GM21786 (cell line): Measurements from ENCODE around the gene TSPAN4.

Experiments
- ATAC-seq: cut with Tn5 transposase; IDR thresholded peaks from one replicate; pipeline ENCODE4 v1.9.1; 2021; ENCODE audit not compliant: unreplicated experiment

The TSPAN4 gene

DNA sequence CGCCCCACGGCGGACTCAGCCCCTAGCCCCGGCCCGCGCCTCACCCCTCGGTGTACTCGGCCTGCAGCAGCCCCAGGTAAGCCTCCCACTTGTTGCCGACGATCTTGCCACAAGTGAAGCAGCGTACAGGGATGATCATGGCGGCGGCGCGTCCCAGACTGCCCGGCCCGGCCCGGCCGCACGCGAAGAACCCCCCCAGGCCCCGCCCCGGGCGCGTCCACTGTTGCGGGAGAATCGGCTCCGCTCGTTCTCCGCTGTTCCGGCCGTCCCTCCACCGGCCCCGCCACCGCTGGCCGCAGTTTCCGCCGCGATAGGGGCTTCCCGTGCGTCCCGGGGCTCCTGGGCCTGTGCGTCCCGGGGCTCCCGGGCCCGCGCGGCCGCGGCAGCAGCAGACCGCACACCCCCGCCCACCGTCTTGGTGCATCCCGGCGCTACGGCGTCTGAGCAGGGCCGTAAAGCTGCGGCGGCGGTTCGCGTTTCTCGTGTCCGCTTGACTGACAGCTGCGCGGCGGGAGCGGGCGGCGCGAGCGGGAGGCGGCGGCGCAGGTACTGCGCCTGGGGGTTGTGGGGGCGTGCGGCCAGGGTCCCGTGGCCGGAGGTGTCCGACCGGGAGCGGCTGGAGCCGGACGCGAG, at the start of gene TSPAN4, which contains the start of gene POLR2L:
Gene TSPAN4 (plus strand): TSS at position 483 of the 633 bp plus-strand sequence. CDS start 7,453 bp downstream, outside the sequence.
Gene POLR2L (minus strand): TSS at position 160 of the 633 bp plus-strand sequence. CDS start 21 bp downstream, at position 139.
- peak; percentile 60 for ATAC-seq

DNA sequence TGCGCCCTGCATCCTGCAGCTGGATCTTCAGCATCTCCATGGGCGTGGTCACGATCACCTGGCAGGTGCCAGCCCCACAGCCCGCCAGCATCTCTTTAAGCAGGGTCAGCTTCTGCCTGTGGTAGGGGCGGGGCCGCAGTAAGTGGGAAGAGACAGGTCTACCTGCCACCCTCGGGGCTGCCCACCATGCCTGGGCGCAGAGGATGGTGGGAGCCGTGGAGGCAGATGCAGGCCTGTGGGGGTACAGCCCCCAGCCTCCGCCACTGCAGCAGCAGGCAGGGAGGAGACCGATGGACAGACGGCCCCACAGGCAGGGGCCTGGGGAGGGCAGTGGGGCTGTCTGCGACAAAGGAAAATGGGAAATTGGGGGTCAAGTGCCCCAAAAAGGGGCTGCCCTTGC, 49.8 kb upstream of the TSPAN4 start:
- ATAC-seq = no peak

DNA sequence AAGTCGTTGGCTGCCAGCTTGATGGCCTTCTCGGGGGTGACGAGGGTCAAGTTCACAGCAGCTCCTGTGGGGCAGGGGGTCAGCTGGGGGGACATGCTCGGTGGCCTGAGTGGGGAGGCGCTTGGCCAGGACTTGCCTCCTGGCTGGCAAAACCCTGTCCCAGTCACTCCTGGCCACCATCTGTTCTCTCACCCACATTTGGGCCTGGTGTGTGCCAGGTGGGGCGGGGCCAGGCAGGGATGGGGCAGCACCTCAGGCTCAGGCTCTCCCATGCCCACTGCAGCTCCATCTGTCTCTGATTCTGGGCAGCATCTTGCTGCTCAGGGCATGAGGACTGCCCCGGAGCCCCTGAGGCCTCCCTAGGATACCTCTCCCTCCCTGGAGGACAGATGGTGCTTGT, 49.1 kb upstream of the TSPAN4 start:
- no peak for ATAC-seq

- no peak for ATAC-seq
These were observed 48.5 kb upstream of the TSPAN4 start for GRCh38 chr11:794013-794765.

DNA sequence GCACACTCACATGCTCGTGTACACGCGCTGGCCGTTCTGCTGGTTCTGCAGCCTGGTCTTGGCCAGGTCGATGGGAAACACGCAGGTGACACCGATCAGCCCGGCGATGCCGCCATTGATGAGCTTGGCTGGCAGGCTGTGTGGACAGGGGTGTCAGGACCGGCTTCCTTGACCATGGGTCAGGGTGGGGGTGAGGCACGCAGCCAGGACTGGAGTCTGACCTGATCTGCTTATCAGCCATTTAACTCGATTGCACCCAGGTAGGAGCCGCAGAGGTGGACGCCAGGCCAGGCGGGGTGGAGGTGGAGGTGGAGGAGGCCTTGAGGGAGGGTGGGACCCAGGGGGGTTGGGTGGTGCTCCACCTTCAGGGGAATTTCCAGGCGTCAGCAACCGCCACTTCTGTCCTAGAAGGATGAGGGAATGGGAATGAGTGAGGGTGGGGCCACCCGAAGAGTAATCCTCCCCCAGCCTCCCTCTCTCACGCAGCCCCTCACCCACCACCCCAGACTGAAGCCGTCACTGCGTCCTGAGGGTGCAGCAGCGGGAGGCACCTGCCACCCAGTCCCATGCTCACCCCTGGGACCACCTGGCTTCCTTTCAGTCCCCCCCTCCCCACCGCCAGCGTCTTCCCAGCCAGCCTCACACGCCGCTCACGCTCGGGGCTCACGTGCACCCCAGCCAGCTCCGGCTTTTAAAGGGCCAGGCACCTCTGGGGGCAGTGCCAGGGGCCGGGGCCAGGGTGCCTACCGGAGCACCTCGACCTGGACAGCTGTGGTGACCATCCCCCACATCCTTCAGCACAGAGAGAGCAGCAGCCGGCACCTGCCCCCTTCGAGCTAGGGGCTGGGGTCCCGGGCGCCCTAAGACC, 47.7 kb upstream of the TSPAN4 start:
- no peak for ATAC-seq

- peak; percentile 38 for ATAC-seq
These were observed 46.8 kb upstream of the TSPAN4 start for GRCh38 chr11:795634-796564.

- no peak for ATAC-seq
These were observed 45.9 kb upstream of the TSPAN4 start for GRCh38 chr11:796565-797295.

- peak; percentile 56 for ATAC-seq
These were observed 45.2 kb upstream of the TSPAN4 start for GRCh38 chr11:797296-798092.

- peak; percentile 49 for ATAC-seq
These were observed 44.4 kb upstream of the TSPAN4 start, which contains the start of gene SLC25A22 for GRCh38 chr11:798093-798713. SLC25A22 (minus strand) TSS chr11:798281; CDS start chr11:795006, 3,275 bp downstream.

DNA sequence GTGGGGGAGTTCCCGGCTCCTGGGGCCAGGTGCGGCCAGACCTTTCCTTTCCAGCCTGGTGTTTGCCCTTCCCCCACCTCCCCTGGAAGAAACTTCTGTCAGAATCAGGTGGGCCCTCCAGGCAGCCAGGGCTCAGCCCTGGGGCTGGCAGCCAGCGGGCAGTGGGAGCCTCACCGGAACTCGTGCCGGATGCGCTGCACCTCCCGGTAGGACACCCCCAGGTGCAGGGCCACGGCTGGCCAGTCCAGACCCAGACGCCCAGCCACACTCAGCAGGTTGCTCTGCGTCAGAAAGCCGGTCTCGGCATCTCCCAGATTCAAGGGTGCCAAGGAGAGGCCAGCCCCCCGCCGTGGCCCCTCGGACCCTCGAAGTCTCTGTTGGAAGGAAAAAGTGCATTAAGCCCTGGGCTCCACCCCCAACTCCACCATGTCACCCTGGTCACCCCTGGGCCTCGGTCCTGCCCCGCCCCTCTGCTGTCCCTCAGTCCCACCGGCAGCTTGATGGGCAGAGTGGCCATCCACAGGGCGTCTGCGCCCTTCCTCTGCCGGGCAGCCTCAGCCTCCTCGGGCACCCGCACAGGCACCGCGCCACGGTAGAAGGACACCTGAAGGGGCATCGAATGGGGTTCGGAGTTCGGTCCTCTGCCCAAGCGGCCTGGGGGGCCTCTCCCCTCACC, 42.9 kb upstream of the TSPAN4 start:
- ATAC-seq = no peak

DNA sequence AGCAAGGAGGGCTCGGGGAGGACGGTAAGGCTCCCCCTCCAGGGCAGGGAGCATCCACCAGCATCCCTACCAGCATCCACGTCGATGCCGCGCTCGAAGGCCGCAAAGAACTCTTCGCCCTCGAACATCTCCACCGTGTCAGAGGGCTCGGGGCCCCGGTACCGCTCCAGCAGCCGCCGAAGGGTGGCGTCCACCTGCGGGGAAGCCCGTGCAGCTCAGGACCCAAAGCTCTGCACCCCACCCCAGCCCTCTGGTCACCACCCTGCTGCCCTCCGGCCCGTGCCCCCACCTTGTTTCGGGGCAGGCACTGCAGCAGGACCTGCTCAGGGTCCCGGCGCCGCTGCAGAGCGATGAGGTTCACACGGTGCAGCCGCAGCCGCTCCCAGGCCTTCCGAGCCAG, 42.2 kb upstream of the TSPAN4 start:
- ATAC-seq = no peak

DNA sequence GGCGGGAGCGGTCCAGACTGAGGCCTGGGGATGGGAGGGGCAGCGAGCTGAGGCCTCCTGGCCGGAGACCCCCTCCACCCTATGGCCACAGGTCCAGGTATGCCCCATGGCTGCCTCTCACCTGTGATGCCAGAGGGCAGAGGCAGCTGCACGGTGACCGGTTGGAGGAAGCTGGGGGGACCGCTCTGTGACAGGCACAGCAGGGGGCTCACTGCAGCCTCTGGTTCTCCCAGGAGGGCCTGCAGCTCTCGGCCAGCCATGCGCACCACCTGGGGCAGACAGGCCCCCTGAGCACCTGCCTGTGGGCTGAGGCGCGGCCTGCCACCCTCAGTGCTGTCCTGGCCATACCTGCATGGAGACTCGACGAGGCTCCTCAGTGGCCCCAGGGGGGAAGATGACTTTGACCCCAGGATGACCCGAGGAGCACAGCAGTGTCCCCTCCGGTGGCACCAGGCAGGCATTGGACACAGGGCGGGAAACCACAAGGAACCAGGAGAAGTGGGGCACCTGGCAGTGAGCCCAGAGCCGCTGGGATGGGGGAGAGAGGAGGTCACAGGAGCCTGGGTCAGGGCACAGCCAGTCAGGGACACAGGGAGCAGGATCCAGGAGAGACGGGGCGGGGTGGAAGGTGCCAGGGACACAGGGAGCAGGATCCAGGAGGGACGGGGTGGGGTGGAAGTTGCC, 41.4 kb upstream of the TSPAN4 start:
- ATAC-seq = no peak

DNA sequence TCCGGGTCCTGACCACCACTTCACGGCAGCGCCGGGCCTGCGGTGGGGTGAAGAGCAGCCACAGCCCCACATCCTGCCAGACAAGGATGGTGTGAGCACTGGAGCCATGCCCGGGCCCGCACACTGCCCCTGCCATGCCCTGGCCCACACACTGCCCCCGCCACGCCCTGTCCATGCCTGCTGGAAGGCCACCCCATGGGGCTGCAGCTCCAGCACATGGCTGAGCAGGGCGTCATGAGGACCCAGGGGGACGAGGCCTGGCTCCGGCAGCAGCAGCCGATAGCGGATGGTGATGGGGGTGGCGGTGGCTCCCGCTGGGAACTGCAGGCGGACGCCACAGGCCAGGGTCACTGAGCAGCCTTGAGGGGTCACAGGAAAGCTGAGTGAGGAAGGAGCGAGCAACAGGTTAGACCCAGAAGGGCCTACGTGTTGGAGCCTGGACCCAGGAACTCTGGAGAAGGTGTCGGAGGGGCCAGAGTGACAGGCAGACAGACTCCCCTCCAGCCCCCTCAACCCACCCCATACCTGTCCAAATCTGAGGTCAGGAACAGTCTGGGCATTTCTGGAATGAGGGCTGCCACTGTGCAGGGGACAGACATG, 40.5 kb upstream of the TSPAN4 start:
- no peak for ATAC-seq

DNA sequence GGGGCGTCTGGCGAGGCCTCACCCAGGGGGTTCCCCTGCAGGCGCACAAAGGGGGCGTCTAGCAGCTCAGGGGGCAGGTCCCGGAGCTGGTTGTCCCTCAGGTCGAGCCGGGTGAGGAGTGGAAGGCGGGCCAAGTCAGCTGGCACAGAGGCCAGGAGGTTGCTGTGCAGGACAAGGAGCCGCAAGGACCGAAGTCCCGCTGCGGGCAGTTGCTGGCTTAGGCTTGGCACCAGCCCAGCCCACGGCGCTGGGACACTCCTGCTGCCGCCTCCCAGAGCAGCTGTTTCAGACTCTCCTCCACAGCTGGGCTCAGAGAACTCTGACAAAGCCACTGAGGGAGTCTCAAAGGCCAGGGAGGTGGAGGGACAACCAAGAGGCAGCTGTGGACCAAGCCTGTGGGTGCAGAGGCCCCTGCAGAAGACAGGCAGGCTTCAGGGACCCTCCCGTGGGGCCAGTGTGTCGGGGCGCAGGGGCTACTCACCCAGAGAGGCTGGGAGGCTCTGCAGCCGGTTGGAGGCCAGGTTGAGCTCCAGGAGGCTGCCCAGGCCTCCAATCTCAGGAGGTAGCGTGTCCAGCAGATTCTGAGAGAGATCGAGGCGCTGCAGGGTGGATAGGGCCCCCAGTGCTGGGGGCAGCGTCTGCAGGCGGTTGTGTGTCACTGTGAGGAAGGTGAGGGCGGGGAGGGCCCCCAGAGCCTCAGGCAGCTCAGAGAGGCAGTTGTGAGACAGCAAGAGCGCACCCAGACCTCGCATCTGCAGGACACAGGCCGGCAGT, 39.8 kb upstream of the TSPAN4 start:
- ATAC-seq = no peak

DNA sequence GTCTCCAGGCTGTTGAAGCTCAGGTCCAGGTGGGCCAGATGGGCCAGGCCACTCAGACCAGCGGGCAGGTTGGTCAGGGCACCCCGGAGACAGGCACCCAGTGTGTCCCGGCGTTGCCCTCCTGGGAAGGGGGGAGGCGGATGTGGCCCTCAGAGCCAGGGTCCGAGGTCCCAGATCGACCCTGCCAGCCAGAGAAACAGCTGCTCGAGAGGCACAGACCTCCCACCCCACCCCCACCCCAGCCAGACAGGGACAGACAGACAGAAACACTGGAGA, 39.2 kb upstream of the TSPAN4 start:
- no peak for ATAC-seq
